Measurements from ENCODE around the gene KIF2A.
A peak's percentile ranks its signal among the peaks of the same experiment; 100 is the strongest.

The KIF2A gene

DNA sequence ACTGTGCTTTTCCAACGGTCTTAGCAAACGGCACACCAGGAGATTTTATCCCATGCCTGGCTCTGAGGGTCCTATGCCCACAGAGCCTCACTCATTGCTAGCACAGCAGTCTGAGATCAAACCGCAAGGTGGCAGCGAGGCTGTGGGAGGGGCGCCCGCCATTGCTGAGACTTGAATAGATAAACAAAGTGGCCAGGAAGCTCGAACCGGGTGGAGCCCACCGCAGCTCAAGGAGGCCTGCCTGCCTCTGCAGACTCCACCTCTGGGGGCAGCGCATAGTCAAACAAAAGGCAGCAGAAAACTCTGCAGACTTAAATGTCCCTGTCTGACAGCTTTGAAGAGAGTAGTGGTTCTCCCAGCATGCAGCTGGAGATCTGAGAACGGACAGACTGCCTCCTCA lies 14.2 kb upstream of the KIF2A start:
- peak; percentile 41 for DNase-seq (ENCODE audit: low read depth)

- no peak for DNase-seq (ENCODE audit: low read depth)
Measured at GRCh38 chr5:62296998-62297397, 9.0 kb upstream of the KIF2A start.

- DNase-seq (ENCODE audit: low read depth), result no peak
Measured at GRCh38 chr5:62298118-62298517, 7.9 kb upstream of the KIF2A start.

DNA sequence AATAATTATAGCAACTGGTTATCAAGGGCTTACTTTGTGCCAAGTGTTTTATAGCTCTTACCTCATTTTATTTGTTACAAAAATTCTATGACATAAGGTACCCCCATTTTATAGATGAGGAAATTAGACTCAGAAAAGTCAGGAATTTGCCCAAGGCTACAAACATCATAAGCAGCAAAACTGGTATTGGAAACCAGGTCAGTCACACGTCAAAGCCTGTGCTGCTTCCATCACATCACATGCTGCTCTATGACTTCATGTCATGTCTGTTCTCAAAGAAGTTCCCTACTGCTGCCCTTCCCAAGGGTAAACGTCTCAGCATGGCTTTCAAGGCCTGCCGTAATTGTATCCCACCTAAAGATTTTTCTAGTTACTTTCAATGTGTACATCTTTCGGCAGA lies 6.9 kb upstream of the KIF2A start:
- no peak for DNase-seq (ENCODE audit: low read depth)

GRCh38 chr5:62299600-62299999 lies 6.4 kb upstream of the KIF2A start:
- no peak for DNase-seq (ENCODE audit: low read depth)

DNA sequence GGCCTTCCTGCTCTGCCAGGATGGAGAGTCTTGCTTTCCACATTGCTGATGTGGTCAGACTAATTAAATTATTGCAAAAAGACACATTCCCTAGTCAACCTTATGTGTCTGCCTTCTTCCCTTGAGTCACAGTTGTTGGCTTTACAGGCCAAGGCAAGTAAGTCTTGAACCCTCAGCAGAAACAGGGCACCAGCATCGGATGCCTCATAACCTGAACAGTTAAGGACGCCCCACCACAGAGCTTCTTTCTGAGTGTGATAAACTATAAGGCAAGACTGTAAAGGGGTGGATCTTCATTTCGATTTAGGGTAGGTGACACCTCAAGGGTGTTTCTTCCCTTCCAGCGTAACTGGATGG lies 670 bp upstream of the KIF2A start:
- no peak for DNase-seq (ENCODE audit: low read depth)

DNA sequence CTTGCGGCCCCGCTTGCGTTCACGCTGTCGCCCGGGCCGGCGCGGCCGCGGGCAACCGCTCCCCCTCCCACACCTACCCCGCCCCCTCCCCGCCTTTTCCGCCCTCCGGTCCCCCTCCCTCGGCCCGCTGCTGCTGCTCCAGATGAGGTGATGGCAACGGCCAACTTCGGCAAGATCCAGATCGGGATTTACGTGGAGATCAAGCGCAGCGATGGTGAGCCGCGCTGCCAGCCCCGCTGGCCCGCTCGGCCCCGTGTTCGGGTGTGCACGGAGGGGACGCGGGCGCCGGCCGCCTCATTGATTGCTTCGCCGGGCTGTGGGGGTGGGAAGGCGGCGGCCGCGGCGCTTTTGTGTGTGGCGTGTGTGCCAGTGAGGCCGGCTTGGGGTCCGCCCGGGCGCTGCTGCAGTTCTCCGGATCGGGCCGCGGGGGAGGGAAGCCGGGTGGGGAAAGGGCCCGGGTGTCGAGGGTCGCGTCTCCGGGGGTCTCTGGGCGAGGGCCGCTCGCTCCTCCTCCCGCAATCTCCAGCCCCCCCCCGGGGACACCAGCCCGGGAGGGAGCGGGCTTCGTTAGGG lies 403 bp downstream of the KIF2A start:
- DNase-seq (ENCODE audit: low read depth), result no peak

GRCh38 chr5:62306896-62307689 lies 1.1 kb downstream of the KIF2A start:
- DNase-seq (ENCODE audit: low read depth), result peak; percentile 61

DNA sequence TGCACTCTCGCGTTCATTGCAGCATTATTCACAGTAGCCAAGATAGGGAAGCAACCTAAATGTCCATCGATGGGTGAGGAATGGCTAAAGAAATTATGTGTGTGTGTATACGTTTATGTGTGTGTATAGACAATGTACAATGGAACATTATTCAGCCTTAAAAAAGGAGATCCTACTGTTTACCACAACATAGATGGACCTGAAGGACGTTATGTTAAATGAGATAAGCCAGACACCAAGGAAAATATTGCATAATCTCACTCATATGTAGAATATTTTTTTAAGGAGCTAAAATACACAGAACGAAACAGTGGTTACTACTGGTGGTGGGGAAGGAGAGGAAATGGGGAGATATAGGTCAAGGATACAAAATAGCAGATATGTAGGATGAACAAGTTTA lies 2.4 kb downstream of the KIF2A start:
- no peak for DNase-seq (ENCODE audit: low read depth)

- no peak for DNase-seq (ENCODE audit: low read depth)
Measured at GRCh38 chr5:62309107-62309506, 3.1 kb downstream of the KIF2A start.

DNA sequence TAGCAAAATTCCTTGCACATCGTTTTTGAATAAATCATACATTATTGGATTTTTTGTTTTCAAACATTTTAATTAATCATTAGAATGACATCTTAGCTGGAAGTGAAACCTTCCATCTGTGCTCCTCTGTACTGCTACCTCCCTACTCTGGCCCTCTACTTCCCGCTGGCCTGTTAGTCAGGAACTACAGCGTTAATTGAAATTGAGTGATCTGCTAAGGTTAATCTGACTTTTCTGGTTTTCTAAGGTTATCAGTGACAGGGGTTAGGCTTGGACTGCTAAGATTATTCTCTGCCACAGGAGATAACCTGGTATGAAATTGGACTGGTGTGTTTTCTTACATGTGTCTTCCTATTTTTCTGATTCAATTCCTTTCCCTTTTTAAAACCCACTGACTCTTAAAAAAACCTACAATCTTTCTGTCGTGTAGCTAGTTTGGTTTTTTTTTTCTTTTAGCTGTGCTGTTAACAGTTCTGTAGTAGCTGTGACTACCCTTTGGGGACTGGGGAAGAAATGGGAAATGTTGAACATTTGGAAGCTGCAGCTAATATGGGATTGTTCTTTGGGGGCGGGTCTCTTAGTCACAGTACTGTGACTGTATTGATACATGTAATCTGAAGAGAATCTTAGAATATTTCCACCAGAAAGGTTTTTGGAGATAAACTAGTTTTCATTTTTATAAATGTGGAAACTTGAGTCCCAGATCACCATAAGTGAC lies 4.6 kb downstream of the KIF2A start:
- no peak for DNase-seq (ENCODE audit: low read depth)

DNA sequence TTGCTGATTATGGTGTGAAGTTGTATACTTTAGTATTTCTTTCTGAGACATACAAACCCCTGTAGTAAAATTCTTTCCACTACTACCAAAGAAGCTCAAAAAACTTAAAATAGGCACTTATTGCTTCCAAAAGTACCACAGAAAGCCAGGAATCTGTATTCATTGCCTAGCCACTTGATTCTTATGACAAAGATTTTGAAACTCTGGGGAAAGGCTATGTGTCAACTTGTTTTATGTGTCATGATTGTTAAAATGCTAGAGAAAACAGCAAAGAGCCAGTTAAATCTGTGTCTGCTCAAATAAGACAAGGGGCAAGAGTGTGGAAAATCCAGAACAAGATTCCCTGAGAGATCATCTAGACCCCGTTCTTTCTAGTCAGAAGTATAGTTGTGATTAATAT lies 6.0 kb downstream of the KIF2A start:
- no peak for DNase-seq (ENCODE audit: low read depth)

DNA sequence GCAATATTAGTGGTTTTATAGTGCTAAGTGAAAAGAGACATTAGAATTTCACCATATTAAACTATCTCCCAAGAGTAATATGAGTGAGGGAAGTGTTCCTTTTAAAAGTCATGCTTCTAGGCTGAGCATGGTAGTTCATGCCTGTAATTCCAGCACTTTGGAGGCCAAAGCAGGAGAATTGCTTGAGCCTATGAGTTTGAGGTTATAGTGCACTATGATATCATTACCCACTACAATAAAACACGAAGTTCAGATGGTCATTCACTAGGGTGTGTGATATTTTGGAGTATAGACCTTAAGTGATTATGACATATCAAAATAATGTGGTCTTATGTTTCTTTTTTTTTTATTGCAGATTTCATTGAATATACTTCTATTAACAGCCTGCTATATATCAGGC lies 6.7 kb downstream of the KIF2A start:
- DNase-seq (ENCODE audit: low read depth), result no peak

- no peak for DNase-seq (ENCODE audit: low read depth)
Measured at GRCh38 chr5:62314213-62314830, 8.3 kb downstream of the KIF2A start.

- no peak for DNase-seq (ENCODE audit: low read depth)
Measured at GRCh38 chr5:62315376-62316175, 9.6 kb downstream of the KIF2A start.

DNA sequence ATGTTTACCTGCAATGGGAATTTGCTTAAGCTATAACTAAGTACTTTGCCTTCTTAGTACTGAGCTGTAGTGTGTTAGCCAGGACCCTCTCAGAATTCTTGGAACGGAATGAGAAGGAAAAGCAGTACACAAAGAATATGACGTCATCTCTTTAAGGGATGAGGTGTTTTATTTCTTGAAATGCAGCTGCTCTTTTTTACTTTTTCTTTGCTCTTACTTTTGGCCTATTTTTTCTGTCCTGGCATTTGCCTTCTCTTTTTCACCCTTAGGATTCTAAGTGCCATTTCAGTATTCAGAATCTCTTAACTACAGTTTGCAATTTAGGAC lies 10.1 kb downstream of the KIF2A start:
- DNase-seq (ENCODE audit: low read depth), result no peak

DNA sequence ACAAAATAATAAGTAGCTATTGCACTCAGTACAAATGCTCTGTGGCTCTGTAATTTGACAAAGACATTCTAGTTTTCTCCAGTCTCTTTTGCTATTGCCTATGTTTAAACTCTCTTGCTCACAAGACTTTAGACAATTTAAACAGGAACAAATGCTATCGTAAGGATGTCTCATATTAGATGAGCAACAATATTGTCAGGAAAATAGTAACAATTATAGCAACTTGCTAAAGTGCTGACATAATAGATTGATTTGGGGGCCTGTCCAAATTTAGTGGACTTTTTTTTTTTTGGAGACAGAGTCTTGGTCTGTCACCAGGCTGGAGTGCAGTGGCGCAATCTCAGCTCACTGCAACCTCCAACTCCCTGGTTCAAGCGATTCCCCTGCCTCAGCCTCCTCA lies 11.8 kb downstream of the KIF2A start:
- DNase-seq (ENCODE audit: low read depth), result no peak

GRCh38 chr5:62322484-62322883 lies 16.5 kb downstream of the KIF2A start:
- DNase-seq (ENCODE audit: low read depth), result no peak

- DNase-seq (ENCODE audit: low read depth), result no peak
Measured at GRCh38 chr5:62326302-62326701, 20.3 kb downstream of the KIF2A start.

GRCh38 chr5:62326702-62327101 lies 20.7 kb downstream of the KIF2A start:
- no peak for DNase-seq (ENCODE audit: low read depth)

GRCh38 chr5:62327138-62328053 lies 21.4 kb downstream of the KIF2A start:
- no peak for DNase-seq (ENCODE audit: low read depth)

Measured in activated T-cell treated with anti-CD3 and anti-CD28 coated beads for 24 hours (primary cell).